ENCODE data around the gene CACNB2. TPM values are rescaled to one million over a fixed set of nuclear protein-coding genes. Genes with fewer than 3 reads are reported as not detected.

The CACNB2 gene
- total and polyA plus RNA-seq, 2 donors (not counting 3 experiments of a cell fraction or from before 2014, with no cell fraction given) = not detected

DNA sequence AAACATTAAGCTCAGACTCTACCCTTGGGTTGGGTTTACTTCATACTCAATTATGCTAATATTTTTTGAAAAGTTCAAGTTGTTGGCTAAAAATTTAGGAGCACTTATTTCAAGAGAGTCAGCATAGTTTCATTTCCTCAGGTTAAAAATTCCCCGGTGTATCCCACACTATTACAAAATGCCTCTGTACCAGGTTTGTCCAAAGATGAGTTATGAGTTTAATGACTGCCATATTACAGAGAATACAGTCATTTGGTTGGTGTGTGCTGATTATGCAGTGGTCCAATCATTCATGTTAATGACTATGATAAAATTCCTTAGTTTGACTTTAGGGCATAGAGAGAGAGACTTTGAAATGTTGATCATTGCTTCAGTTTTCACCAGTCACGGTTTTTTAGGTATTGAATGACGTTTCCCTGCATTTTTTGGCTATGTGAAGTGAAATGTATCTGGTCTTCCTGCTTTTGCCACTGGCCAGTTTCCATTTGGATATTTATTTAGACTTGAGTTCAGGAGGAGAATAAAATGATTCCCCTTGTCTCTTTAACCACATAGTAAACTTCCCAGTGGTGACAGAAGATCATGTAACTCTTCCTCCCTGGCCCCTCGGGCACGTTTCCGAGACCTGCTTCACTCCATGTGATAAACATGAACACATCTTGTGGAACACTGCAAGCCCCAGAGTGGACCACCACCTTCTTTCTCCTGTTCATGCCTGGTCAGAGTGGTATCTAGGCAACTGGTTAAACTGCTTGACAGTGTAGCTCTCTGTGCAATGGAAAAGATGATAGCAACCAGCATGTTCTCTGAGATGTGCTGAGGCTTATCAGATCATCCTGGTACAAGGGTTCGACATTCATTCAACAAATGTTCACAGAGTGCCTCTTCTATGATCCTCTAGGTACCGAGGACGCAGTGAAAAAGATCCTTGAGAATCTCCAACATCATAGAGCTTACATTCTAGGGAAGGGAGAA is 153.6 kb downstream of the CACNB2 start:
- no peak overlapping the region for H3K4me3 ChIP-seq (replicated peaks in 1 of 3; ENCODE audit: insufficient read depth in 1 of 3, low read depth in 1 of 3, low read length in 3 of 3)
- H3K4me2 ChIP-seq (ENCODE audit: insufficient read depth, low read length) = no peak overlapping the region
- no peaks in the 10 kb centered on the region for H3K9me1 ChIP-seq (replicated peaks; ENCODE audit: control insufficient read depth, extremely low read depth, insufficient read depth, low read length)
- intact Hi-C loops (cut with micrococcal nuclease) (no loop called here), dilution Hi-C loops (cut with MboI; ENCODE audit: extremely low pct_ligation_motif_present, low sequenced_read_pairs) (no loop called here)
- H3K27ac ChIP-seq (ENCODE audit: insufficient read depth, low read depth, low read length) = no peak overlapping the region
- DNase-seq (ENCODE audit: low read depth, low spot score) (no peak), FAIRE-seq (no peak)
- H3K27me3 ChIP-seq (ENCODE audit: control insufficient read depth in 2 of 2, insufficient read depth in 2 of 2, low read length in 2 of 2) = no peaks in the 10 kb centered on the region
- H3K9me3 ChIP-seq (replicated peaks; ENCODE audit: control insufficient read depth, insufficient read depth, low read length) = peaks cover 2% of the 10 kb centered on the region
- H3K4me1 ChIP-seq (ENCODE audit: control insufficient read depth, extremely low read depth, insufficient read depth, low read length) = no peaks in the 10 kb centered on the region
- no peak overlapping the region for H2AFZ ChIP-seq (ENCODE audit: low read depth, low read length)
- ChIA-PET POLR2A (no interaction called here), CTCF (no interaction called here)
- no peaks in the 10 kb centered on the region for H3K79me2 ChIP-seq (ENCODE audit: control insufficient read depth, insufficient read depth, low read length)
- no peak overlapping the region for H3K9ac ChIP-seq (replicated peaks; ENCODE audit: extremely low read depth, insufficient read depth, low read length)
- no peaks in the 10 kb centered on the region for H4K20me1 ChIP-seq (replicated peaks; ENCODE audit: control insufficient read depth, extremely low read depth, insufficient read depth, low read length)
- no TSS peak for BruUV-seq (replicated peaks)
- H3K36me3 ChIP-seq (ENCODE audit: control insufficient read depth in 2 of 2, extremely low read depth in 1 of 2, insufficient read depth in 2 of 2, low read length in 2 of 2) = no peaks in the 10 kb centered on the region
- no peak for TF ChIP-seq GATA2 (IDR thresholded peaks at IDR 0.05; ENCODE audit: insufficient read depth, insufficient read length, low read depth, low read length)

DNA sequence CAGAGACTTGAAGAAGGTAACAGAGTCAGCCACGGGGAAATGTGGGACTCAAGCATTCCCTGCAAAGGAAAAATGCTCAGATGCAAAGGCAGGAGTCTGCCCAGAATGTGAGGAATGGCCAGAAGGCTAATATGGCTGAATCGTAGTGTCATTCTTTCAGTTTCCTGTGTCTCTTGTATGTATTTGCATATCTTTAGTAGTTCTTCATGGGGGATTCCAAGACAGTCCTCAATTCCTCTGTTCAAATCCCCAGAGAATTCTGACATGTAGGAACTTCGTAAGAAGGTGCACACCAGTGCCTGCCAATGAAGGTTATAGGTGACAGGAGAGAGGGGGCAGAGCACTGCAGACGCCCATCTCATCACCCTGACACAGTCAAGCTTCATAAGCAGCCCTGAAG is 154.4 kb downstream of the CACNB2 start:
- CTCF ChIA-PET = no interaction called here
- H3K27me3 ChIP-seq (ENCODE audit: control insufficient read depth in 2 of 2, insufficient read depth in 2 of 2, low read length in 2 of 2) = no peaks in the 10 kb centered on the region
- H3K9ac ChIP-seq (replicated peaks; ENCODE audit: extremely low read depth, insufficient read depth, low read length) = no peak overlapping the region
- no peak for FAIRE-seq
- no peaks in the 10 kb centered on the region for H3K4me1 ChIP-seq (ENCODE audit: control insufficient read depth, extremely low read depth, insufficient read depth, low read length)
- H3K9me3 ChIP-seq (replicated peaks; ENCODE audit: control insufficient read depth, insufficient read depth, low read length) = peaks cover 2% of the 10 kb centered on the region
- no peak overlapping the region for H3K4me3 ChIP-seq (replicated peaks in 1 of 3; ENCODE audit: insufficient read depth in 1 of 3, low read depth in 1 of 3, low read length in 3 of 3)
- intact Hi-C loops (cut with micrococcal nuclease) (no loop called here), dilution Hi-C loops (cut with MboI; ENCODE audit: extremely low pct_ligation_motif_present, low sequenced_read_pairs) (no loop called here)
- no TSS peak for BruUV-seq (replicated peaks)
- no peaks in the 10 kb centered on the region for H3K79me2 ChIP-seq (ENCODE audit: control insufficient read depth, insufficient read depth, low read length)
- POLR2A ChIA-PET = no interaction called here
- no peak overlapping the region for H3K27ac ChIP-seq (ENCODE audit: insufficient read depth, low read depth, low read length)
- H2AFZ ChIP-seq (ENCODE audit: low read depth, low read length) = no peak overlapping the region
- no peaks in the 10 kb centered on the region for H3K9me1 ChIP-seq (replicated peaks; ENCODE audit: control insufficient read depth, extremely low read depth, insufficient read depth, low read length)
- DNase-seq (ENCODE audit: low read depth, low spot score) = no peak
- TF ChIP-seq FOS (IDR thresholded peaks at IDR 0.05; ENCODE audit: borderline replicate concordance, insufficient read depth, low read length) = no peak
- no peak for TF ChIP-seq CTCF (IDR thresholded peaks at IDR 0.05; ENCODE audit: extremely low read depth in 1 of 2, insufficient read depth in 1 of 2, low read depth in 1 of 2, low read length in 2 of 2)
- no peak for TF ChIP-seq MAX (IDR thresholded peaks at IDR 0.05; ENCODE audit: insufficient read depth, insufficient read length)
- TF ChIP-seq EZH2 (IDR thresholded peaks at IDR 0.05; ENCODE audit: borderline replicate concordance, low read depth, low read length, severe bottlenecking) = no peak
- no peak for TF ChIP-seq GATA2 (IDR thresholded peaks at IDR 0.05; ENCODE audit: insufficient read depth, insufficient read length, low read depth, low read length)
- TF ChIP-seq MYC (IDR thresholded peaks at IDR 0.05; ENCODE audit: low read depth, low read length) = no peak
- no peak for TF ChIP-seq POLR2A (IDR thresholded peaks at IDR 0.05; ENCODE audit: low read depth, low read length)
- no peak for TF ChIP-seq POLR2AphosphoS5 (IDR thresholded peaks at IDR 0.05; ENCODE audit: insufficient read depth, low read depth, low read length)
- no peak for TF ChIP-seq JUN (IDR thresholded peaks at IDR 0.05; ENCODE audit: borderline replicate concordance, insufficient read depth, insufficient read length, low read depth)
- no peak overlapping the region for H3K4me2 ChIP-seq (ENCODE audit: insufficient read depth, low read length)
- no peaks in the 10 kb centered on the region for H3K36me3 ChIP-seq (ENCODE audit: control insufficient read depth in 2 of 2, extremely low read depth in 1 of 2, insufficient read depth in 2 of 2, low read length in 2 of 2)
- H4K20me1 ChIP-seq (replicated peaks; ENCODE audit: control insufficient read depth, extremely low read depth, insufficient read depth, low read length) = no peaks in the 10 kb centered on the region

Measured in endothelial cell of umbilical vein (primary cell).